AG09319 (cell line): ENCODE results near the gene TFEB.
A peak's percentile ranks its signal among the peaks of the same experiment; 100 is the strongest.

Experiments
- DNase-seq: peaks from one replicate; pipeline ENCODE4 v3.0.0-alpha.2; 2010; ENCODE audit warnings: low read depth; ENCODE audit errors: extremely low read depth
- CTCF ChIP-seq: IDR thresholded peaks from 2 replicates; pipeline ENCODE4 v1.5.1; 2011; ENCODE audit warnings: low read depth, mild to moderate bottlenecking, inconsistent platforms, low read length, moderate library complexity

TFEB gene

GRCh38 chr6:41735427-41736185 is at the start of gene TFEB:
TSS of gene TFEB (minus strand) at chr6:41735608. CDS start at chr6:41691213, 44,395 bp downstream.
- DNase-seq, result no peak
- peak; percentile 69 for TF ChIP-seq CTCF

GRCh38 chr6:41784581-41785171 is 49.3 kb upstream of the TFEB start:
- no peak for DNase-seq
- TF ChIP-seq CTCF, result no peak

GRCh38 chr6:41783106-41783780 is 47.8 kb upstream of the TFEB start:
- DNase-seq, result no peak
- TF ChIP-seq CTCF, result no peak

GRCh38 chr6:41781366-41781730 is 45.9 kb upstream of the TFEB start:
- TF ChIP-seq CTCF, result no peak
- DNase-seq, result no peak

- DNase-seq, result no peak
- TF ChIP-seq CTCF, result no peak
Measured at GRCh38 chr6:41780551-41781365, 45.4 kb upstream of the TFEB start, which contains the start of gene PRICKLE4. TSS of gene PRICKLE4 (plus strand) at chr6:41780782. CDS start at chr6:41783474, 2,692 bp downstream.

- TF ChIP-seq CTCF, result peak; percentile 90
- peak; percentile 87 for DNase-seq
Measured at GRCh38 chr6:41779788-41780550, 44.6 kb upstream of the TFEB start, which contains the start of gene FRS3. TSS of gene FRS3 (minus strand) at chr6:41779900. CDS start at chr6:41776987, 2,913 bp downstream.
